ENCODE data around the gene RBM39.
"Not testable (repeated sequence)": the region's sequence is repeated elsewhere in the genome, so short reads cannot be mapped to it uniquely, and the experiment has no call there.

The RBM39 gene

DNA sequence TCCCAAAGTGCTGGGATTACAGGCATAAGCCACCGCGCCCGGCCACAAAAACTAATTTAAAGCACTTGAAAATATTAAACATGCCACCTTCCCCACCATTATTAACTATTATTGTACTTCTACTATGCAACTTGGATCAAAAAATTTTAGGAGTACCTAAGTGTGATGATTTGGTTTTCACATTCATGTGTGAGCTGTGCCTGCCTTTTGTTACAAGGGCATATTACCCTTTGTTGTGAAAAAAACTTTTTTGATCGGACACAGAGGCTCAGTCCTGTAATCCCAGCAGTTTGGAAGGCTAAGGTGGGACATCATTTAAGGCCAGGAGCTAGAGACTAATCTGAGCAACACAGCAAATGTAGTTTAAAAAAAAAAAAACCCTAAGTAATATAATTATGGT, 25.7 kb downstream of the RBM39 start:
- peaks cover 72 to 97% of the 10 kb centered on the region in 2 experiments for H3K36me3 ChIP-seq (ENCODE audit: control insufficient read depth in 1 of 2, insufficient read depth in 2 of 2, low read depth in 1 of 2, low read length in 2 of 2)
- H3K4me3 ChIP-seq (ENCODE audit: insufficient read depth in 1 of 2, low read depth in 1 of 2, low read length in 2 of 2) = no peak overlapping the region
- H3K9ac ChIP-seq (ENCODE audit: low read length) = no peak overlapping the region
- H3K79me1 ChIP-seq (replicated peaks; ENCODE audit: low read length, poor library complexity, severe bottlenecking) = peaks cover 6% of the 10 kb centered on the region
- H3K23ac ChIP-seq (ENCODE audit: low read length in 2 of 2) = no peak overlapping the region
- H3K14ac ChIP-seq (ENCODE audit: low read length in 2 of 2) = no peak overlapping the region
- H2BK5ac ChIP-seq (ENCODE audit: low read depth, low read length, poor library complexity, severe bottlenecking) = no peak overlapping the region
- no peak overlapping the region for H3K18ac ChIP-seq (ENCODE audit: low read depth in 1 of 2, low read length in 2 of 2)
- no peak overlapping the region for H4K8ac ChIP-seq (ENCODE audit: low read length)
- H2BK120ac ChIP-seq (ENCODE audit: low read depth, low read length) = no peak overlapping the region
- WGBS = 100% methylated on average over 1 of the region's 4 CpGs
- H2AK5ac ChIP-seq (ENCODE audit: low read length, severe bottlenecking) = no peak overlapping the region
- no peak overlapping the region for H2AFZ ChIP-seq (ENCODE audit: low read depth, low read length)
- no peak overlapping the region for H2BK12ac ChIP-seq (ENCODE audit: low read length in 2 of 2)
- H2BK15ac ChIP-seq (ENCODE audit: low read depth, poor library complexity, severe bottlenecking) = no peak overlapping the region
- H3K27ac ChIP-seq (ENCODE audit: low read length, poor library complexity, severe bottlenecking) = no peak overlapping the region
- DNase-seq = no peak
- H3K4me2 ChIP-seq (ENCODE audit: low read length, poor library complexity, severe bottlenecking) = no peak overlapping the region
- H4K91ac ChIP-seq (ENCODE audit: low read length) = no peak overlapping the region
- H3K9me3 ChIP-seq (ENCODE audit: control insufficient read depth, low read length) = no peaks in the 10 kb centered on the region
- peaks cover 2% of the 10 kb centered on the region for H3K4me1 ChIP-seq (ENCODE audit: control insufficient read depth, insufficient read depth, low read depth, low read length)
- H3K4ac ChIP-seq (ENCODE audit: low read depth in 1 of 2, low read length in 2 of 2) = no peak overlapping the region
- H3K27me3 ChIP-seq (ENCODE audit: control insufficient read depth in 1 of 2, insufficient read depth in 1 of 2, low read length in 2 of 2) = no peaks in the 10 kb centered on the region

DNA sequence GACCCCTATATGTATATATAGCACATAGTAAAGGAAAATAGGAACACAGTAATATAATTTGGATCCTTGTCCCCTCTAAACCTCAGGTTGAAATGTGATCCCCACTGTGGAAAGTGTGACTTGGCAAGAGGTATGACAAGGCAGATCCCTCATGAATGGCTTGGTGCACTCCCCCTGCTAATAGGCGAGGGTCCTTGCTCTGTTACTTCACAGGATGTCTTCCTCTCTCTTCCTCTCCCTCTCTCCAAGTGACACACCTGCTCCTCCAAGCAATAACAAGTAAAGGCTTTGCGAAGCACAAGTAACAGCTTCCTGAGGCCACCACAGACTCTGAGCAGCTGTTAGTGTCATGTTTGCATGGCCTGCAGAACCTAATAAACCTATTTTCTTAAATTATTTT, 26.4 kb downstream of the RBM39 start:
- Histone ChIP-seq H2BK120ac (ENCODE audit: low read depth, low read length) (no peak overlapping the region), H3K23ac (ENCODE audit: low read length in 2 of 2) (no peak overlapping the region), H2AK5ac (ENCODE audit: low read length, severe bottlenecking) (no peak overlapping the region), H4K91ac (ENCODE audit: low read length) (no peak overlapping the region), H3K9ac (ENCODE audit: low read length) (no peak overlapping the region), H3K4me1 (ENCODE audit: control insufficient read depth, insufficient read depth, low read depth, low read length) (peaks cover 2% of the 10 kb centered on the region), H3K9me3 (ENCODE audit: control insufficient read depth, low read length) (no peaks in the 10 kb centered on the region), H3K79me1 (replicated peaks; ENCODE audit: low read length, poor library complexity, severe bottlenecking) (peaks cover 6% of the 10 kb centered on the region), H3K4me2 (ENCODE audit: low read length, poor library complexity, severe bottlenecking) (no peak overlapping the region), H2AFZ (ENCODE audit: low read depth, low read length) (no peak overlapping the region), H3K27ac (ENCODE audit: low read length, poor library complexity, severe bottlenecking) (no peak overlapping the region), H3K4me3 (ENCODE audit: insufficient read depth in 1 of 2, low read depth in 1 of 2, low read length in 2 of 2) (no peak overlapping the region), H2BK12ac (ENCODE audit: low read length in 2 of 2) (no peak overlapping the region), H3K18ac (ENCODE audit: low read depth in 1 of 2, low read length in 2 of 2) (no peak overlapping the region), H2BK5ac (ENCODE audit: low read depth, low read length, poor library complexity, severe bottlenecking) (no peak overlapping the region), H3K4ac (ENCODE audit: low read depth in 1 of 2, low read length in 2 of 2) (no peak overlapping the region), H3K27me3 (ENCODE audit: control insufficient read depth in 1 of 2, insufficient read depth in 1 of 2, low read length in 2 of 2) (no peaks in the 10 kb centered on the region), H3K14ac (ENCODE audit: low read length in 2 of 2) (no peak overlapping the region), H4K8ac (ENCODE audit: low read length) (no peak overlapping the region), H2BK15ac (ENCODE audit: low read depth, poor library complexity, severe bottlenecking) (no peak overlapping the region), H3K36me3 (ENCODE audit: control insufficient read depth in 1 of 2, insufficient read depth in 2 of 2, low read depth in 1 of 2, low read length in 2 of 2) (peaks cover 65 to 97% of the 10 kb centered on the region in 2 experiments)
- 92% methylated on average over 1 of the region's 2 CpGs for WGBS
- no peak for DNase-seq

GRCh38 chr20:35714127-35714526, 27.9 kb downstream of the RBM39 start:
- H3K27ac ChIP-seq (ENCODE audit: low read length, poor library complexity, severe bottlenecking) = no peak overlapping the region
- H3K18ac ChIP-seq (ENCODE audit: low read depth in 1 of 2, low read length in 2 of 2) = no peak overlapping the region
- H2BK12ac ChIP-seq (ENCODE audit: low read length in 2 of 2) = no peak overlapping the region
- peak overlapping the region; percentile 2 for H3K9ac ChIP-seq (ENCODE audit: low read length)
- H3K27me3 ChIP-seq (ENCODE audit: control insufficient read depth in 1 of 2, insufficient read depth in 1 of 2, low read length in 2 of 2) = no peaks in the 10 kb centered on the region
- no peak overlapping the region for H2BK120ac ChIP-seq (ENCODE audit: low read depth, low read length)
- H2AFZ ChIP-seq (ENCODE audit: low read depth, low read length) = no peak overlapping the region
- no peaks in the 10 kb centered on the region for H3K4me1 ChIP-seq (ENCODE audit: control insufficient read depth, insufficient read depth, low read depth, low read length)
- no peak overlapping the region for H4K8ac ChIP-seq (ENCODE audit: low read length)
- no peak overlapping the region for H2AK5ac ChIP-seq (ENCODE audit: low read length, severe bottlenecking)
- H3K4ac ChIP-seq (ENCODE audit: low read depth in 1 of 2, low read length in 2 of 2) = no peak overlapping the region
- WGBS = 97% methylated on average over 4 of the region's 4 CpGs
- no peak overlapping the region for H3K4me2 ChIP-seq (ENCODE audit: low read length, poor library complexity, severe bottlenecking)
- H3K14ac ChIP-seq (ENCODE audit: low read length in 2 of 2) = no peak overlapping the region
- no peak overlapping the region for H4K91ac ChIP-seq (ENCODE audit: low read length)
- peaks cover 51 to 97% of the 10 kb centered on the region in 2 experiments for H3K36me3 ChIP-seq (ENCODE audit: control insufficient read depth in 1 of 2, insufficient read depth in 2 of 2, low read depth in 1 of 2, low read length in 2 of 2)
- H3K9me3 ChIP-seq (ENCODE audit: control insufficient read depth, low read length) = no peaks in the 10 kb centered on the region
- peaks cover 4% of the 10 kb centered on the region for H3K79me1 ChIP-seq (replicated peaks; ENCODE audit: low read length, poor library complexity, severe bottlenecking)
- no peak for DNase-seq
- H3K4me3 ChIP-seq (ENCODE audit: insufficient read depth in 1 of 2, low read depth in 1 of 2, low read length in 2 of 2) = no peak overlapping the region
- no peak overlapping the region for H2BK5ac ChIP-seq (ENCODE audit: low read depth, low read length, poor library complexity, severe bottlenecking)
- no peak overlapping the region for H2BK15ac ChIP-seq (ENCODE audit: low read depth, poor library complexity, severe bottlenecking)
- H3K23ac ChIP-seq (ENCODE audit: low read length in 2 of 2) = no peak overlapping the region

GRCh38 chr20:35713120-35713519, 28.9 kb downstream of the RBM39 start:
- not testable (repeated sequence) for H3K4me3 ChIP-seq (ENCODE audit: insufficient read depth in 1 of 2, low read depth in 1 of 2, low read length in 2 of 2); H3K9me3 ChIP-seq (ENCODE audit: control insufficient read depth, low read length); H3K27ac ChIP-seq (ENCODE audit: low read length, poor library complexity, severe bottlenecking); H3K4me1 ChIP-seq (ENCODE audit: control insufficient read depth, insufficient read depth, low read depth, low read length); H3K14ac ChIP-seq (ENCODE audit: low read length in 2 of 2); H2BK5ac ChIP-seq (ENCODE audit: low read depth, low read length, poor library complexity, severe bottlenecking); H2AK5ac ChIP-seq (ENCODE audit: low read length, severe bottlenecking); H3K23ac ChIP-seq (ENCODE audit: low read length in 2 of 2); DNase-seq; H2BK120ac ChIP-seq (ENCODE audit: low read depth, low read length); H3K9ac ChIP-seq (ENCODE audit: low read length); H4K91ac ChIP-seq (ENCODE audit: low read length); H3K18ac ChIP-seq (ENCODE audit: low read depth in 1 of 2, low read length in 2 of 2); H2BK15ac ChIP-seq (ENCODE audit: low read depth, poor library complexity, severe bottlenecking); H4K8ac ChIP-seq (ENCODE audit: low read length); H3K79me1 ChIP-seq (replicated peaks; ENCODE audit: low read length, poor library complexity, severe bottlenecking); H2BK12ac ChIP-seq (ENCODE audit: low read length in 2 of 2); H3K4me2 ChIP-seq (ENCODE audit: low read length, poor library complexity, severe bottlenecking); H3K4ac ChIP-seq (ENCODE audit: low read depth in 1 of 2, low read length in 2 of 2); H2AFZ ChIP-seq (ENCODE audit: low read depth, low read length); H3K27me3 ChIP-seq (ENCODE audit: control insufficient read depth in 1 of 2, insufficient read depth in 1 of 2, low read length in 2 of 2)
- H3K36me3 ChIP-seq (ENCODE audit: control insufficient read depth in 1 of 2, insufficient read depth in 2 of 2, low read depth in 1 of 2, low read length in 2 of 2) = peaks cover 42 to 97% of the 10 kb centered on the region in 2 experiments
- 98% methylated on average over 8 of the region's 9 CpGs for WGBS

All from mesenchymal stem cell (in vitro differentiated cells and primary cell).